HG03108 (cell line): ENCODE results near the gene FLYWCH2.
"Not testable (repeated sequence)": the region's sequence is repeated elsewhere in the genome, so short reads cannot be mapped to it uniquely, and the experiment has no call there.

Experiments
- ATAC-seq: cut with Tn5 transposase; IDR thresholded peaks from one replicate; pipeline ENCODE4 v1.9.1; 2021; ENCODE audit warnings: moderate library complexity; ENCODE audit not compliant: unreplicated experiment

The FLYWCH2 gene

GRCh38 chr16:2881783-2882649 lies 999 bp upstream of the FLYWCH2 start:
- no peak for ATAC-seq

- no peak for ATAC-seq
Measured at GRCh38 chr16:2883458-2883908, 468 bp downstream of the FLYWCH2 start.

GRCh38 chr16:2884041-2884451 lies 1.0 kb downstream of the FLYWCH2 start:
- no peak for ATAC-seq

DNA sequence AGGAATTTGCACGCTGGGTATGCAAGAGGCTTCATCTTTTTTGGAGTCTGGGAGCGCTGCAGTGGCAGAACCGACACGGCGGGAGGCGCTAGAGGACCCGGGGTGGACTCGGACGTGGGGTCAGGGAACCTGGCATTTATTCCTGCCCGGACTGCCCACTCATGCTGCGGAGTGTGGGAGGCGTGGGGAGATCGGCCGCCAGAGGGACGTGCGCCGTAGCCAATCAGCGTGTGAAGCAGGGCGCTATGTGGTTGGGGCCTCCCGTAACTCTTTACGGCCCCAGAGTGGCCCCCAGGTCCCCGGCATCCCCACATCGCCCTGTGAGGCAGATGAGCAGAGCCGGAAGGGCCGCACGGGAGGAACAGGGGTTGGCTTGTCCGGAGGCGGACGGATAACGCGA lies 11.2 kb downstream of the FLYWCH2 start:
- ATAC-seq, result no peak

- ATAC-seq, result no peak
Measured at GRCh38 chr16:2895813-2896212, 12.8 kb downstream of the FLYWCH2 start.

DNA sequence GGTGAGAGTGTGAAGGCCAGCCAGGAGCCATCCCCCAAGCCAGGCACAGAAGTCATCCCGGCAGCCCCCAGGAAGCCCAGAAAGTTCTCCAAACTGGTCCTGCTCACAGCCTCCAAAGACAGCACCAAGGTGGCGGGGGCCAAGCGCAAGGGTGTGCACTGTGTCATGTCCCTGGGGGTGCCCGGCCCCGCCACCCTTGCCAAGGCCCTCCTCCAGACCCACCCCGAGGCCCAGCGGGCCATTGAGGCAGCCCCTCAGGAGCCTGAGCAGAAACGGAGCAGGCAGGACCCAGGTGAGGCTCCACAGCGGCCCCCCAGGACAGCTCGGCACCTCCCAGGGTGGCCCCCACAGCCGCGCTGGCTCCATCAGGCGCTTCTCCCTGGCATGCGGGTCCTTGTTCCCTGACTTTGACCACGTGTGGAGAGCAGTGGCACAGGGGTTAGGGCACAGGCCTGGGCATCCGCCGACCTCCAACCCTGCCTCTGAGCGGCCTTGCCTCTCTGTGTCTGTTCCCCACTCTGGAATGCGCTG lies 13.5 kb downstream of the FLYWCH2 start:
- no peak for ATAC-seq

DNA sequence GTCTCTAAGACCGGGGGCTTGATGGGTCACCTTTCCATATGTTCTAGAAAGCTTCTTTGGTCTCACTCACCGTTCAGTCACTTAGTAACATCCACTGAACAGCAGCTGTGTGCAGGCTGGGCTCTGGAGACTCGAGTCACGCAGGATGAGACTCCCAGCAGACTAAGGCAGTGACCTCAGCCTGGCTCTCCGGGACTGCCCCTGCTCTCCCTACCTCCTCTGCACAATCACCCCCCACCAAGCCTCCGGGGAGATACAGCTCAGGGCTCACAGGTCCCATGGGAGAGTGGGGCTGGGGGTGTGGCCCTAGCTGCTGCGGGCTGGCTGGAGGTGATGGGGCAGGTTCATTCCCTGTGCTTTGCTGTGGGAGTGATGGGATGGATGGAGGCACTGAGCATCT lies 14.1 kb downstream of the FLYWCH2 start:
- peak; percentile 78 for ATAC-seq

DNA sequence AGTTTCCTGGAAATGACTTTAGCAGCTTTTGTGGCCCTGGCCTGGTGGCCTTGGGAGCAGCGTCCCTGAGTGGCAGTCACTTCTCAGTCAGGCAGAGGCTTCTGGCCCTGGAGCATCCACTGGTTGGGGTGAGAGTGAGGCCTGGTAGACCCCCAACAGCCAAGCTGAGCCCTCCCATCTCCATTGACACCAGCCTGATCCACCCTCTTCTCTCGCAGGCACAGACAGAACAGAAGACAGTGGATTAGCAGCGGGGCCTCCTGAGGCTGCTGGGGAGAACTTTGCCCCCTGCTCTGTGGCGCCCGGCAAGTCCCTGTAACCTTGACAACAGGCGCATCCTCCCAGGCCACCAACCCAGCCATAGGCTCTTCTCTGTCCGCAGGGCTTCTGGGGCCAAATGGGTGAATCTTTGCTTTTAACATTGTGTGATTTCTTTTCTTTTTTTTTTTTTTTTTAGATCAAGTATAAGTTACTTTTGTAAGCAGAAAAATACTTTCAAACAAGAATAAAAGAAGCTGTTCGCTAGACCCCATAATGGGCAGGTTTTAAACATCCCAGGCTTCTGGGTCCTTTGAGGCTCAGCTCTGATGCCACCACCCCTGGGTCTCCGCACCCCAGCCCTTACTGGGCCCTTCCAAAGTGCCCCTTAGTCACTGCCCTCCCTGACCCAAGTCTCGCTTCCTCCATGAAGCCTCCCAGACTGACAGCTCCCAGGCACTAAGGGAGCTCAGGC lies 16.0 kb downstream of the FLYWCH2 start:
- ATAC-seq, result no peak

- no peak for ATAC-seq
Measured at GRCh38 chr16:2899564-2900072, 16.6 kb downstream of the FLYWCH2 start.

GRCh38 chr16:2900526-2901075 lies 17.6 kb downstream of the FLYWCH2 start:
- no peak for ATAC-seq

GRCh38 chr16:2902337-2903130 lies 19.5 kb downstream of the FLYWCH2 start:
- no peak for ATAC-seq

GRCh38 chr16:2904100-2904921 lies 21.3 kb downstream of the FLYWCH2 start:
- peak; percentile 49 for ATAC-seq

DNA sequence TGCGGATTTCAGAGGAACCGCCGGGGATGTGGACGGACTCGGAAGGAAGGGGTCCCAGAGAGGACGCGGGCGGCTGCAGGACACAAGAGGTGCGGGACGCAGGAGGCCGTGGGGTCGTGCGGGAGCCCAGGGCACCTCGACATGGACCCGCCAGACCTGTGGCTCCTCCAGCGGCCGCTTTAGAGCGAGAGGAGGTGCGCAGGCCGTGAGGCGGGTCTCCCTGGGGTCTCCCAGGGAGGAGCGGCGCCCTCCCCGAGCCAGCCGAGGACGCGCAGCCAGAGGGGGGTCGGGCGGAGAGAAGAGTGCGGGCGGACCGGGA lies 21.9 kb downstream of the FLYWCH2 start:
- peak; percentile 2 for ATAC-seq

GRCh38 chr16:2905241-2905987 lies 22.4 kb downstream of the FLYWCH2 start:
- ATAC-seq, result peak; percentile 80

DNA sequence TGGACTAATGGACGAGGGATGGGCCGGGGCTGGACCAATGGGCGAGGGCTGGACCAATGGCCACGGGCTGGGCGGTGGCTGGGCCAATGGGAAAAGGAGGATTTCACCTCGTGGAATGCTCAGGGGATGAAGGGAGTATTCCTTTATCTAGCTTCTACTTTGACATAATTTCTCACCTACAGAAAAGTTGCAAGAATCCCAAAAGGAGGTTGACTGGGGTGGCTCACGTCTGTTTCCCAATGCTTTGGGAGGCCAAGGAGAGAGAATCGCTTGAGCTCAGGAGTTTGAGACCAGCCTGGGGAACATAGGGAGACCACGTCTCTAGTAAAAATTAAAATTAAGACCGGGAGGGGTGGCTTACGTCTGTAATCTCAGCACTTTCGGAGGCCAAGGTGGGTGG lies 23.0 kb downstream of the FLYWCH2 start:
- no peak for ATAC-seq

GRCh38 chr16:2907084-2907753 lies 24.2 kb downstream of the FLYWCH2 start:
- ATAC-seq, result not testable (repeated sequence)

DNA sequence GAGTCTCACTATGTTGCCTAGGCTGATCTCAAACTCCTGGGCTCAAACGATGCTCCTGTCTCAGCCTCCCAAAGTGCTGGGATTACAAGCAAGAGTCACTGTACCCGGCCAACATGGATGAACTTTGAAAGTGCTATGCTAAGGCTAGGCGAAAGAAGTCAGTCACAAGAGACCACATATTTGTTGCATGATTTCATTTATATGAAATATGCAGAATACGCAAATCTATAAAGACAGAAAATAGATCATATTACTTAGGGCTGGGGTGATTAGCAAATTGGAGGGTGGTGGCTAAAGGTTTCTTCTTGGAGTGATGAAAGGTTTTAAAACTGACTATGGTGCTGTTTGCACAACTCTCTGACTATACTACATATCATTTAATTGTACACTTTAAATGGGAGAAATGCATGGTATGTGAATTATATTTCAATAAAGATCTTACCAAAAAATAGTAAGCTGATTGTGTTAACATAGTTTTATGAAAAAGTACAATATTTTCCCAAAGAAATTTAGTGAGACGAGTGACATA lies 27.5 kb downstream of the FLYWCH2 start:
- no peak for ATAC-seq

GRCh38 chr16:2911638-2912329 lies 28.8 kb downstream of the FLYWCH2 start, which contains the start of gene FLYWCH1:
TSS of gene FLYWCH1 (plus strand) at chr16:2911931. CDS start at chr16:2929686, 17,755 bp downstream.
- peak; percentile 91 for ATAC-seq
